Astrocyte of the spinal cord (primary cell): Measurements from ENCODE around the gene NTNG1.

Source experiments
- DNase-seq: peaks from one replicate; pipeline ENCODE4 v3.0.0; 2011; ENCODE audit warnings: low read depth, low spot score
- H3K4me3 ChIP-seq: 2 replicates; pipeline ENCODE4 v1.5.1; 2011; ENCODE audit warnings: low read depth, mild to moderate bottlenecking, low read length, moderate library complexity
- in situ Hi-C: cut with HindIII; loops from 2 replicates; pipeline ENCODE4 v1.10.0; 2017; ENCODE audit warnings: low sequenced_read_pairs
- TF ChIP-seq, protein P1 (sequence below): IDR thresholded peaks from 2 replicates; pipeline ENCODE4 v1.5.1; 2012; ENCODE audit warnings: low read depth, mild to moderate bottlenecking, low read length, inconsistent platforms

NTNG1 gene

DNA sequence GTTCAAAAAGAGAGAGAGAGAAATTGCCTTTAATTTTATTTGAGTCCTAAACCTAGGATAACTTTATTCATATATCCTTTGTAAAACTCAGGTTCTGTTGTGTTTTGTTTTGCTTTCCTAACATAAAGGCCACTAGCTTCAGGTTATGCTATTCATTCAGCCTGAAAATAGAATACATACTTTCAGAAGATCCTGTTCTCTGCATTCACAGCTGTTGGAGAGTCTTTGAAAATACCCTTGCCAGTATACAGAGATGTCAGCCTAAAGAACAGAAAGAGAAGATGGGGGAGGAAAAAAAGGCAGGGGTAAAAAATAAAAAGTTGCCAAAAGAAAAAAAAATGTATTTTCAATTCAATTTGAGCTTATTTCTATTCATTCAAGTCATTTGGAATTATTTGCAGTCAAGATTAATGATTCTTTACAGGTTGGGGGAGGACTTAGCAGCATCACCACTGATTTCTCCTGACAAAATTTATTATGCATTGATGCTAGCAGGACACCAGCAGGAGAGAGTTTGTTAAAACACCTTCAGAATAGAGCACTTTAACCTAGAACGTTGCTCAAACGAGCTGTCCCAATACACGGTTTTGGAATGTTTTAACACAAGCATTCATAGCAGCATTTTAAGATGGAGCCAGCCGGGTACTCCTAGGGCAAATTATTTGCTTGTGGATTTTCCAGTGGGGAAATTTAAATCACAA is 318.5 kb downstream of the NTNG1 start:
- H3K4me3 ChIP-seq, result no peak overlapping the region
- no peak for DNase-seq
- TF ChIP-seq, protein P1, sequence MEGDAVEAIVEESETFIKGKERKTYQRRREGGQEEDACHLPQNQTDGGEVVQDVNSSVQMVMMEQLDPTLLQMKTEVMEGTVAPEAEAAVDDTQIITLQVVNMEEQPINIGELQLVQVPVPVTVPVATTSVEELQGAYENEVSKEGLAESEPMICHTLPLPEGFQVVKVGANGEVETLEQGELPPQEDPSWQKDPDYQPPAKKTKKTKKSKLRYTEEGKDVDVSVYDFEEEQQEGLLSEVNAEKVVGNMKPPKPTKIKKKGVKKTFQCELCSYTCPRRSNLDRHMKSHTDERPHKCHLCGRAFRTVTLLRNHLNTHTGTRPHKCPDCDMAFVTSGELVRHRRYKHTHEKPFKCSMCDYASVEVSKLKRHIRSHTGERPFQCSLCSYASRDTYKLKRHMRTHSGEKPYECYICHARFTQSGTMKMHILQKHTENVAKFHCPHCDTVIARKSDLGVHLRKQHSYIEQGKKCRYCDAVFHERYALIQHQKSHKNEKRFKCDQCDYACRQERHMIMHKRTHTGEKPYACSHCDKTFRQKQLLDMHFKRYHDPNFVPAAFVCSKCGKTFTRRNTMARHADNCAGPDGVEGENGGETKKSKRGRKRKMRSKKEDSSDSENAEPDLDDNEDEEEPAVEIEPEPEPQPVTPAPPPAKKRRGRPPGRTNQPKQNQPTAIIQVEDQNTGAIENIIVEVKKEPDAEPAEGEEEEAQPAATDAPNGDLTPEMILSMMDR, result no peak
- in situ Hi-C loops, result no loop called here

DNA sequence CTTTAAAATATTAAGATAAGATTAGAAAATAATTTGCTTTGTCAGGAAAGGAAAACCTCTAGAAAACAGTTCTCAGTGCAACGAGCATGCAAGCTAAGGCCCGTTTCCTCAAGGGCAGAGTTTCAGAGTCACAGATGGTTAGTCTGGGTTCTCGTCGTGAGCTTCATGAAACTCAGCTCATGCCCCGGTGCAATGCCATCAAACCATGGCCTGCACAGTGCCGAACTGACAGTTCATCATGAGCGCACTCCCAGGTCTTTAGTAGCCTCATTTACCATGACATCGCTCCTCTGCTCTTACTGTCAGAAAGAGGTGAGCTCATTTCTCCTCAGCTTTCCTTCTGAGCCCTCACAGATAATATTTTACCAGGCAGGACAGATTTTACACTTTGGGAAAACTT is 319.2 kb downstream of the NTNG1 start:
- in situ Hi-C loops, result no loop called here
- TF ChIP-seq, protein P1, result no peak

DNA sequence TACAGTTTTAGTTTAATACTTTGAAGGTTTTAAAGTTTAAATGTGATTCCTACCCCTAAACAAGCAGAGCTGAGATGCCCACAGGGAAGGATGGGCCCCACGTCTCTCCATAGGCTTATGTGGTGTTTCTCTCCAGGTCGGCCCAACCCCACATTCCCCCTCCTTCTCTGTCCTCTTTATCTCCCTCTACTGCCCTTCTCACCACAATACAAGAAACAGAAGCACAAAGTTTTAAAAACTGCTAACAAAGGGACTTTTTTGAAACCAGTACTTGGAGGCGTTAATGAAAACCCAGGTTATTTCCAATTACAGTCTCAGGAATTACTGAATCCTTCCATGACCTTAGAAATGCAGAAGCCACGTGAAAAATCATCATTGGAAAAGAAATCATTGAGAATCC is 324.0 kb downstream of the NTNG1 start:
- no peak for DNase-seq
- TF ChIP-seq, protein P1, result no peak
- no peak overlapping the region for H3K4me3 ChIP-seq
- in situ Hi-C loops, result no loop called here

More for the DNA sequence above, 319.2 kb downstream of the NTNG1 start:
- no peak overlapping the region for H3K4me3 ChIP-seq
- DNase-seq, result no peak

DNA sequence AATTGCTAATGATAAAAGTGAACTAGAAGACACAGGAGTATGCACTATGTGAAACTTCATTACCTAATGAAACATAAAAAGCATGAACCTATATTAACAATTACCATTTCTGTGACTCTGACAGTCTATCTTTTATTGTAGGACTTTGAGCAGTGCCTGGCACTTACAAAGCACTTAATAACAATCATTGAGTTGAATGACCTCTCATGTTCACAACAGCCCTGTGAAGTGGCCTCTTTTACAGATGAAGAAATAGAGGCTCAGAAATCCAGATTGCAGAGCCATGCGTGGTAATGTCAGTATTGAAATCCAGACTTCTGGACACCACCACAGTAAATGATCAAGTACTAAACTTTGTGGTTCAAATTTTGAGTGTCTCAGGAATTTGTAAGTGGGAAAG is 326.4 kb downstream of the NTNG1 start:
- in situ Hi-C loops, result no loop called here
- DNase-seq, result no peak
- H3K4me3 ChIP-seq, result no peak overlapping the region
- TF ChIP-seq, protein P1, result no peak

DNA sequence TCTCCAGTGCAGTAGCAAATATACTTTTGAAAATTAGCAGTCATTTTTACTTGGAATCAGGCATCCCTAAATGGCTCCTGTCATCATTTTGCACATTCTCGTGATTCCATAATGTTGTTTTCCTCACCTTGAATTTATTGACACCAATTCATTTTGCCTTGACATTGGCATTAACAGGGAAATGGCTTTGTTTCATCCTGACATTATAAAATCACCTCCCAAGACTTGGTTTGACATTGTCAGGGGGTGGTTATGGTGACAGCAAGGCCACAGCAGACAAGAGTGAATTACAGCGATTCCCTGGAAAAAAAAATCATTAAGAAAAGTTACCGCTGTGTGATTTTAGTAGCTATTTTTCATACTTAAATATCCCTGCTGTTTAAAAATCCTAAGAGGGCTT is 327.0 kb downstream of the NTNG1 start:
- TF ChIP-seq, protein P1, result no peak
- in situ Hi-C loops, result no loop called here

DNA sequence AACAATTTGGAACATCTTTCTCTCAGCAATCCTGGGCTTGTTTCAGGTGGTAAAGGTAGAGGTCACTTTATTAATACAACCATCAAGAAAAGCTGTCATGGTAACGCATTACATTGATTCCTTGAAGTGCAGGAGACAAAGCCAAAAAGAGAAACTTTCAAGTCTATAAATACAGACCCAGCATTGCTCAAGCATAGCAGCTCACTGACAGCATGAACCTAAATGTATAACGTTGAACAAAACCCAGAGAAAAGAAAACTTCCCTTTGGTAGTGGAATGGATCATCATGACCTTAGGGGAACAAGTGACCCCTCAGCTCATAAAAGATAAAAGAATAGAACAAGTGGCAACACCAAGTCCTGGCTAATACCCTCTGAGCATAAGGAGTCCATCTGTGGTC is 332.2 kb downstream of the NTNG1 start:
- DNase-seq, result no peak
- TF ChIP-seq, protein P1, result no peak
- in situ Hi-C loops, result no loop called here
- H3K4me3 ChIP-seq, result no peak overlapping the region

More for the DNA sequence above, 327.0 kb downstream of the NTNG1 start:
- no peak overlapping the region for H3K4me3 ChIP-seq
- no peak for DNase-seq
